Measurements from ENCODE around the gene CFD.
"Not testable (repeated sequence)": the region's sequence is repeated elsewhere in the genome, so short reads cannot be mapped to it uniquely, and the experiment has no call there.

Gene CFD

GRCh38 chr19:890831-891230 is 31.4 kb downstream of the CFD start:
- DNase-seq (ENCODE audit: insufficient read length, low spot score): no peak
- no peak for TF ChIP-seq CTCF (IDR thresholded peaks at IDR 0.05; ENCODE audit: insufficient read depth, missing control alignments)
- FAIRE-seq: no peak

DNA sequence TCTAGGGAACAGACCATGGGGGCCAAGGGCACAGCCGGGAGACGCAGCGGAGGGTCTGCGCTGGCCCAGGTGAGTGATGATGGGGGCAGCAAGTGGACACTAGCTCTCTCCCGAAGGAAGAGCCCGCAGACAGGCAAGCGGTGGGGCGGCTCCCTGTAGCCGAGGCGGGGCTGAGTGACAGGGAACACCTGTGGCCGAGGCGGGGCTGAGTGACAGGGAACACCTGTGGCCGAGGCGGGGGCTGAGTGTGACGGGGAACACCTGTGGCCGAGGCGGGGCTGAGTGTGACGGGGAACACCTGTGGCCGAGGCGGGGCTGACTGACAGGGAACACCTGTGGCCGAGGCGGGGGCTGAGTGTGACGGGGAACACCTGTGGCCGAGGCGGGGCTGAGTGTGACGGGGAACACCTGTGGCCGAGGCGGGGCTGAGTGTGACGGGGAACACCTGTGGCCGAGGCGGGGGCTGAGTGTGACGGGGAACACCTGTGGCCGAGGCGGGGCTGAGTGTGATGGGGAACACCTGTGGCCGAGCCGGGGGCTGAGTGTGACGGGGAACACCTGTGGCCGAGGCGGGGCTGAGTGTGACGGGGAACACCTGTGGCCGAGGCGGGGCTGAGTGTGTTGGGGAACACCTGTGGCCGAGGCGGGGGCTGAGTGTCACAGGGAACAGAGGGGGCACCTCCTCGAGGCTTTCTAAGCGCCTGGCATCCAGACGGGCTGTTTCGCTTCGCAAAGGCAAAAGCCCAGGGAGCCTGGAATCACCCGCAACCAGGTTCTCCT is 32.1 kb downstream of the CFD start:
- DNase-seq (ENCODE audit: insufficient read length, low spot score); FAIRE-seq: not testable (repeated sequence)

- FAIRE-seq (no peak), DNase-seq (ENCODE audit: insufficient read length, low spot score) (no peak)
- no peak for TF ChIP-seq CTCF (IDR thresholded peaks at IDR 0.05; ENCODE audit: insufficient read depth, missing control alignments)
Measured at GRCh38 chr19:892243-892893, 32.9 kb downstream of the CFD start.

DNA sequence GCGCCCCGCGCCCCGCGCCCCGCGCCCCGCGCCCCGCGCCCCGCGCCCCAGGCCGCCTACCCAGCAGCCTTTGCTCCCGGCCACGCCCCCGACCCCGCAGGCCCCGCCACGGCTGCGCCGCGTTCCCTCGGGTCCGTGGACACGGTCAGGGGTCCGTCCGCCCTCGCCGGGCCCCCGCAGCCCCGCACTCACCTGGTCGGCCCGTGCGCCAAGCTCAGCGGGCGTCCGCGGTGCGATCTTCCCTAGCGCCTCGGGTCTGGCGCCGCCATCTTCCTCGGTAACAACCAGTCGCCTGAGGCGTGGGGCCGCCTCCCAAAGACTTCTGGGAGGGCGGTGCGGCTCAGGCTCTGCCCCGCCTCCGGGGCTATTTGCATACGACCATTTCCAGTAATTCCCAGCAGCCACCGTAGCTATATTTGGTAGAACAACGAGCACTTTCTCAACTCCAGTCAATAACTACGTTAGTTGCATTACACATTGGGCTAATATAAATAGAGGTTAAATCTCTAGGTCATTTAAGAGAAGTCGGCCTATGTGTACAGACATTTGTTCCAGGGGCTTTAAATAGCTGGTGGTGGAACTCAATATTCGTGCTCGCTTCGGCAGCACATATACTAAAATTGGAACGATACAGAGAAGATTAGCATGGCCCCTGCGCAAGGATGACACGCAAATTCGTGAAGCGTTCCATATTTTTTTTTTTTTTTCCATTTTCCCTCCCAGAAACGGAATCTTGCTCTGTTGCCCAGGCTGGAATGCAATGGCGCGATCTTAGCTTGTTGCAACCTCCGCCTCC is 33.6 kb downstream of the CFD start, which contains the start of the genes MED16 and RNU6-9:
TSS of gene MED16 (minus strand) at position 294 of the 796 bp plus-strand sequence. CDS start 2,056 bp downstream, outside the sequence.
TSS of gene RNU6-9 (plus strand) at position 591 of the 796 bp plus-strand sequence.
- TF ChIP-seq CTCF (IDR thresholded peaks at IDR 0.05; ENCODE audit: insufficient read depth, missing control alignments): no peak
- DNase-seq (ENCODE audit: insufficient read length, low spot score) (peak; percentile 98), FAIRE-seq (no peak)

DNA sequence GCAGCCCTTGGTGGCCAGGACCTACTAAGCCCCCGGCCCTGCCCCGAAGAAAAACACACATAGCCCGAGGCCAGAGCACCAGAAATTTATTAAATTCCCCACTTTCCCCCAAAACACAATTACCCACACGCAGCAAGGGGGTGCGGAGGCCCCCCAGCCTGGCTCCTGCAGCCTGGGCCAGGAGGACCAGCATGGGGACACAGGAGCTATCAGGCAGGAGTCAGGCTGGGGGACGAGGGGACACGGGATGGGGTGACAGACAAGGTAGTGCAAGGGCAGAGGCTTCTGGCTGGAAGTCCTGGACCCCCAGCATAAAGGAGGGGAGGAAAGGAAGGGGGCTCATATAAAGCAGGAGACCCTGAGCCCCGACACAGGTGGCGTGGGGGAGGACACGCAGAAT is 37.0 kb downstream of the CFD start:
- no peak for TF ChIP-seq CTCF (IDR thresholded peaks at IDR 0.05; ENCODE audit: insufficient read depth, missing control alignments)
- no peak for FAIRE-seq
- no peak for DNase-seq (ENCODE audit: insufficient read length, low spot score)

GRCh38 chr19:896999-897398 is 37.5 kb downstream of the CFD start:
- TF ChIP-seq CTCF (IDR thresholded peaks at IDR 0.05; ENCODE audit: insufficient read depth, missing control alignments): no peak
- no peak for FAIRE-seq
- DNase-seq (ENCODE audit: insufficient read length, low spot score): no peak

DNA sequence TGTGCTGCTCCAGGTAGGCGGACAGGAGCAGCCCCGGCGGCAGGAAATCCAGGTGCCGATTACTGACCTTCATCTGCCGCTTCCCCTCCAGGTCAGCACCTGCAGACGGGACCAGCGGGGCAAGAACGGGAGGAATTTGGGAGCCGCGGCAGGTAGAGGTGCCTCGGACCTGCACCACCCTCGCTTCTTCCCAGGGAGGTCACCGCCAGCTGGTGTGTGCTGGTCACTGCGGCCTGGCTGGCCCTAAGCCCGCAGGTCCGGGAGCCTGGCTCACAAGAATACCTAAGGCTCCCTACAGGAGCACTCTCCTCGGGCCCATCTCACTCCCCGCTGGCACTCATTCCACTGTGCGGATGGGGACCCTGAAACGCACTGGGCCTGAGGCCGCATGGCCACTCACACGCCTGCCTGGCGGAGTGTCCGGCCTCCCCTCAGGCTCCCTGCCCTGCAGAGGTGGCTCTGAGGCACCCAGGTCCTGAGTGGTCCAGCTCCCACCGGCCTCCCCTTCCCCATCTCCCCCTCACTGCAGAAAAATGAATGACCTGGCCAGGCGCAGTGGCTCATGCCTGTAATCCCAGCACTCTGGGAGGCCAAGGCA is 38.1 kb downstream of the CFD start:
- FAIRE-seq: no peak
- TF ChIP-seq CTCF (IDR thresholded peaks at IDR 0.05; ENCODE audit: insufficient read depth, missing control alignments): no peak
- no peak for DNase-seq (ENCODE audit: insufficient read length, low spot score)

All from D721Med (cell line).